Measurements from ENCODE around the gene DDX18. TPM values are rescaled to one million over a fixed set of nuclear protein-coding genes. Genes with fewer than 3 reads are reported as not detected.

Gene DDX18
- total RNA-seq, 4 donors from 2014 or later = 37.3 to 64.1 (median 47.8) TPM

DNA sequence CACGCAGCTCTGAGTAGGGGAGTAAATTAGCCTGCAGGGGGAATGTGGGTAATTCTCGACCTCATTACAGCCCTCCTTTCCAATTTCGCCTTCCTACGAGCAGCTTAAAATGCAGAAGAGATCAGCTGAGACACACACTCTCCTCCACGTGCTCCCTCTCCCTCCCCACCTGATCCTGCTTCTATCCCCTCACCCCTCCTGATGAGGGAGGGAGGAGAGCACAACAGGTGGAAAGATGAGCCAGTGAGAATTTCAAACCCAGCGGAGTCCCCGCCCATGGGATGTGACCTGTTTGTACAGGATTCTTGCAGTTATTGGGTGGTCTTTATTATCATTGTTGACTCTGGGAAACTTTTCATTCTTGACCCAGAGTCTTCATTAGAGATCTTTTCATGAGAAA lies 35.5 kb downstream of the DDX18 start:
- Histone ChIP-seq H3K4me1 (no peaks in the 10 kb centered on the region), H3K36me3 (no peaks in the 10 kb centered on the region), H3K9me3 (no peaks in the 10 kb centered on the region), H3K27ac (no peak overlapping the region), H3K27me3 (peaks cover 72% of the 10 kb centered on the region), H3K4me3 (no peak overlapping the region)
- ATAC-seq = no peak
- WGBS, 2 donors (ENCODE audit: low coverage in 1 of 2) = 10 to 12% methylated on average over 6 to 7 of the region's 7 CpGs
- TF ChIP-seq EP300 (IDR thresholded peaks at IDR 0.05) = no peak
- TF ChIP-seq, protein P1, sequence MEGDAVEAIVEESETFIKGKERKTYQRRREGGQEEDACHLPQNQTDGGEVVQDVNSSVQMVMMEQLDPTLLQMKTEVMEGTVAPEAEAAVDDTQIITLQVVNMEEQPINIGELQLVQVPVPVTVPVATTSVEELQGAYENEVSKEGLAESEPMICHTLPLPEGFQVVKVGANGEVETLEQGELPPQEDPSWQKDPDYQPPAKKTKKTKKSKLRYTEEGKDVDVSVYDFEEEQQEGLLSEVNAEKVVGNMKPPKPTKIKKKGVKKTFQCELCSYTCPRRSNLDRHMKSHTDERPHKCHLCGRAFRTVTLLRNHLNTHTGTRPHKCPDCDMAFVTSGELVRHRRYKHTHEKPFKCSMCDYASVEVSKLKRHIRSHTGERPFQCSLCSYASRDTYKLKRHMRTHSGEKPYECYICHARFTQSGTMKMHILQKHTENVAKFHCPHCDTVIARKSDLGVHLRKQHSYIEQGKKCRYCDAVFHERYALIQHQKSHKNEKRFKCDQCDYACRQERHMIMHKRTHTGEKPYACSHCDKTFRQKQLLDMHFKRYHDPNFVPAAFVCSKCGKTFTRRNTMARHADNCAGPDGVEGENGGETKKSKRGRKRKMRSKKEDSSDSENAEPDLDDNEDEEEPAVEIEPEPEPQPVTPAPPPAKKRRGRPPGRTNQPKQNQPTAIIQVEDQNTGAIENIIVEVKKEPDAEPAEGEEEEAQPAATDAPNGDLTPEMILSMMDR (IDR thresholded peaks at IDR 0.05) = no peak
- no peak for TF ChIP-seq POLR2A (IDR thresholded peaks at IDR 0.05)
- no peak for TF ChIP-seq POLR2AphosphoS5 (IDR thresholded peaks at IDR 0.05)

DNA sequence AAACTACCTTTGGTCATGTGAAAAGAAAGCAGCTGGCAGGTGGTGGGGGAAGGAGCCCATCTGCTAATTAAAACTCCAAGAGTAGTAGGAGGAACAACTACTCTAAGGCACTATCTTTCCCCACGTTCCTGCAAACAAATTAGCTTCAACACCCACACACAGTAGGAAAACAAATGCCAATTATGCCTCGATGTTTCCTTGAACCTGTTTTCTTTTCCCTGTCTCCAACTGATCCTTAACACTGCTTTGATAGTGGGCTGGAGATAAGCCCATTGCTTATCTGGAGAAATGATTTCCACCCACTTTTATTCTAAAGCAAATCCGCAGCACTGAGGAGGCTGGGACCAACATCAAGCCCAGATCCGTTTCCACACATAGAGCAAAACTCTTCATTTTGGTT lies 36.0 kb downstream of the DDX18 start:
- Histone ChIP-seq H3K27ac (no peak overlapping the region), H3K9me3 (no peaks in the 10 kb centered on the region), H3K36me3 (no peaks in the 10 kb centered on the region), H3K4me1 (no peaks in the 10 kb centered on the region), H3K27me3 (peaks cover 72% of the 10 kb centered on the region), H3K4me3 (no peak overlapping the region)
- TF ChIP-seq, protein P1 (IDR thresholded peaks at IDR 0.05) = no peak
- TF ChIP-seq POLR2AphosphoS5 (IDR thresholded peaks at IDR 0.05) (no peak), POLR2A (IDR thresholded peaks at IDR 0.05) (no peak)
- ATAC-seq = no peak
- 5 to 13% methylated on average over 4 of the region's 4 CpGs for WGBS, 2 donors (ENCODE audit: low coverage in 1 of 2)

DNA sequence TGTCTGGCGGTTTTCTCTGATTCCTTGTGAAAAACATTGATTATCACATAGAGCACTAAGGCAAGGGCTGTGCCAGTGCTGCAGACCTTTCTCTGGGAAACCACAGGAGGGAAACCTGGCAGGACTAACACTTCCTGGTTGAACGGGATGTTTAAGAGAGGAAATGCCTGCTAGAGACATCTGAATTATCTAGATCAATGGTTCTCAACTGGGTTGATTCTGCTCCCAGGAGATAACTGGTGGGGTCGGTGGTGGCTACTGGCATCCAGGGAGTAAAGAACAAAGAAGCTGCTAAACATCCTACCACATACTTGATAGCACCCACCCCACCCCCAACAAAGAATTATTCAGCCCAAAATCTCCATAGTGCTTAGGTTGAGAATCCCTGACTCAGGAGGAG lies 37.5 kb downstream of the DDX18 start:
- WGBS, 2 donors (ENCODE audit: low coverage in 1 of 2) = 80 to 100% methylated on average over 1 of the region's 3 CpGs
- H3K4me3 ChIP-seq = no peak overlapping the region
- H3K27me3 ChIP-seq = peaks cover 61% of the 10 kb centered on the region
- H3K36me3 ChIP-seq = no peaks in the 10 kb centered on the region
- H3K9me3 ChIP-seq = no peaks in the 10 kb centered on the region
- TF ChIP-seq, protein P1 (IDR thresholded peaks at IDR 0.05) = no peak
- TF ChIP-seq EP300 (IDR thresholded peaks at IDR 0.05) (no peak), POLR2AphosphoS5 (IDR thresholded peaks at IDR 0.05) (no peak), POLR2A (IDR thresholded peaks at IDR 0.05) (no peak)
- no peaks in the 10 kb centered on the region for H3K4me1 ChIP-seq
- H3K27ac ChIP-seq = no peak overlapping the region
- ATAC-seq = no peak

DNA sequence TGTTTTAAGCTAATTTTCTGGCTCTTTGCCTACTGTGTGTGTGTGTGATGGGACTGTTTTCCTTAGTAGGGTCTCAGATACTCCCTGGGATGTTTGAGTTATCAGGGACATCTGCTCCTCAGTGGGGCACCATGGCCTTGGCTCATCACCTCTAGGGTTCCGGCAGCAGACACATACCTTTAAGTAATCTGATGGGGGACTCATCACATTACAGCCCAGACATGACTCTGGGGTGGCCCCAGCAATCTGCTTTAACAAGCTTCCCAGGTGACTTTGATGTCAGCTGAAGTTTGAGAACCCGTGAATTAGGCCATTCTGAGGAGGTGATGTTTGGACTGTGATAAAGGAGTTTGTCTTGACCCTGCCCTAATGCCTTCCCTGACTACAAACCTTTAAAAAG lies 38.8 kb downstream of the DDX18 start:
- no peaks in the 10 kb centered on the region for H3K4me1 ChIP-seq
- no peaks in the 10 kb centered on the region for H3K36me3 ChIP-seq
- TF ChIP-seq, protein P1 (IDR thresholded peaks at IDR 0.05) = no peak
- TF ChIP-seq POLR2AphosphoS5 (IDR thresholded peaks at IDR 0.05) = no peak
- TF ChIP-seq POLR2A (IDR thresholded peaks at IDR 0.05) = no peak
- TF ChIP-seq EP300 (IDR thresholded peaks at IDR 0.05) = no peak
- no peak overlapping the region for H3K4me3 ChIP-seq
- no peak overlapping the region for H3K27ac ChIP-seq
- H3K27me3 ChIP-seq = peaks cover 56% of the 10 kb centered on the region
- ATAC-seq = no peak
- WGBS, 2 donors (ENCODE audit: low coverage in 1 of 2) = 50 to 52% methylated on average over 1 to 2 of the region's 2 CpGs
- H3K9me3 ChIP-seq = no peaks in the 10 kb centered on the region

DNA sequence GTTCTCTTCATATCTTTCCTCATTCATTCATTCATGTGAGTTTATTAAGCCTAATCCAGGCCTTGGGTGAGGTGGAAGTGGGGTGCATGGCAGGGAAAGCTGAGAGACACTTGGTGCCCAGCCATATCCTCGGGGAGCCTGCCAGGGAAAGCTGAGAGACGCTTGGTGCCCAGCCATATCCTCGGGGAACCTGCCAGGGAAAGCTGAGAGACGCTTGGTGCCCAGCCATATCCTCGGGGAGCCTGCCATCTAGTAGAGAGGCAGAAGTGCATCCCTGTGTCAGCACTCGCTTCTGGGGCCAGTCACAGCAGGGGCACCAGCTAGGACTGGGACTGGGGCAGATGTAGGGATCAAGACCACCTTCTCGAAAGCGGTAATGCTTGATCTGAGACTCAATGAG lies 39.4 kb downstream of the DDX18 start:
- H3K4me1 ChIP-seq = no peaks in the 10 kb centered on the region
- 76 to 80% methylated on average over 1 to 4 of the region's 8 CpGs for WGBS, 2 donors (ENCODE audit: low coverage in 1 of 2)
- TF ChIP-seq POLR2AphosphoS5 (IDR thresholded peaks at IDR 0.05) (no peak), POLR2A (IDR thresholded peaks at IDR 0.05) (no peak), EP300 (IDR thresholded peaks at IDR 0.05) (no peak)
- TF ChIP-seq, protein P1 (IDR thresholded peaks at IDR 0.05) = no peak
- no peaks in the 10 kb centered on the region for H3K36me3 ChIP-seq
- H3K27ac ChIP-seq = no peak overlapping the region
- no peaks in the 10 kb centered on the region for H3K9me3 ChIP-seq
- H3K27me3 ChIP-seq = peaks cover 56% of the 10 kb centered on the region
- no peak for ATAC-seq
- no peak overlapping the region for H3K4me3 ChIP-seq
